Fibroblast of mammary gland (primary cell): ENCODE data around the gene DYRK1A.

Experiments used
- DNase-seq: peaks from one replicate; pipeline ENCODE4 v3.0.0-alpha.2; 2010; ENCODE audit warnings: low read depth
- H3K4me3 ChIP-seq: 2 replicates; pipeline ENCODE4 v1.5.1; 2011; ENCODE audit warnings: low read depth, mild to moderate bottlenecking, low read length, moderate library complexity; ENCODE audit not compliant: control insufficient read depth
- CTCF ChIP-seq: conservative IDR thresholded peaks from 2 replicates; pipeline ENCODE4 v1.5.1; 2011; ENCODE audit warnings: low read depth, low read length, inconsistent platforms; ENCODE audit not compliant: control insufficient read depth, insufficient read depth

The DYRK1A gene

GRCh38 chr21:37461479-37461878 lies 94.9 kb downstream of the DYRK1A start:
- no peak overlapping the region for H3K4me3 ChIP-seq
- DNase-seq, result no peak
- no peak for TF ChIP-seq CTCF

DNA sequence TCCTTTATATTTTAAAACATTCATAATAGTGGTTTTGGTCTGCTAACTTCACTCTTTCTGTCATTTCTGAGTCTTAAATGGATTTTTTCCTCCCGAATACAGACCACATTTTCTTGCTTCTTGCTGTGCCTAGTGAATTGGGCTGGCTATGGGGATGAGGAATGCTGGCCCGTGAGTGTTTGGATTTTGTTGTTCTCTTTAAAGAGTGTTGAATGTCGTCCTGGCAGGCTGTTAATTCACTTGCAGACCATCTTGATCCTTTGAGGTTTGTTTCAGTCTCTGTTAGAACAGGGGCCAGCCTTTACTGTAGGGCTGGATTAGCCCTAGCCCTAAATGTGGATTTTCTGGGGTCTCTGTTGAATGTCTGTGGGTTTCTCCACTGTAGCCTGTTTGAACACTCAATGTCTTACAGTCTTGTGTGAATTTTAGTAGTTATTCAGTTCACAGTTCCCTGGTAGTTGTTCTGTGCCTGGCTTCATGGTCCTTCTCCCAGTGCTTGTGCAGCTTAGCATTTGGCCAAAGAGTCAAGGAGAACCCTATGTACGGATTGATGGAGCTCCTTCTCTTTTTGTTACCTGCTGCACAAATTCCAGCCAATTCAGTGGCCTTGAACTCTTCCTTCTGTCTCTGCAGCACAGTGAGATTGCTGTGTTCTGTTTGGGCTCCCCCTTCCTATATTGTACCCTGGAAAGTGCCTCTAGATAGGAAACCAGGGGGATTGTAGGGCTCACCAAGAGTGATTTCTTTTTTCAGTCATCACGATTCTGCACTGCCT lies 95.7 kb downstream of the DYRK1A start:
- DNase-seq, result no peak
- no peak overlapping the region for H3K4me3 ChIP-seq
- TF ChIP-seq CTCF, result no peak

DNA sequence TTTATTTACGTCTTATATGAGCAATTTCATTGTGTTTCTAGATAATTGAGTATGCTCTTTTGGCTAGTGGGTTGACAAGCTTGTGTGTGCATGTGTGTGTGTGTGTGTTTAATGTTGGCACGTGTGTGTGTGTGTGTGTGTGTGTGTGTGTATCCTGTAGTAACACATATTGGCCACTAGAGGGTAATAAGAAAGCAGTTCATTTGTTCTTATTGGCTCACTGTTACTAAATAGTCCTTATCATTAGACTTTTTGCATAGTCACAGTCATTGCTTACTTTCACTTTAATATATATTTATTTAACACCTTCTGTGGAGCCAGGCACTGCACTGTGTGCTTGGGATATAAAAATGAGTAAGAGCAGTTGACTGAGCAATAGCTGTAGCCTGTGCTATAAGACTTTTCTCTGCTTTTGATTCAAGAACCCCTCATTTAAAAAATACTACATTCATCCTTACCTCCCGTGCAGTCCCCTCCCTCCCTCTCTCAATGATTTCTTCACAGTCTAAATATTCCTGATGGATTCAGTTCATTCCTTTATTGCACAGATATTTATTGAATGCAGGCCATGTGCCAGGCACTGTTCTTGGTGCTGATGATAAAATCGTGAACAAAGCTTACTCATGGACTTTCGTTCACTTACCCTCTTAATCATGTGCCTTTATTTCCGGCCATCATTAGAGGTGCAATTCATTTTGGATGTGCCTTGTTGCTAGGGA lies 96.7 kb downstream of the DYRK1A start:
- TF ChIP-seq CTCF, result peak; percentile 69
- H3K4me3 ChIP-seq, result peak overlapping the region; percentile 20
- peak; percentile 67 for DNase-seq

DNA sequence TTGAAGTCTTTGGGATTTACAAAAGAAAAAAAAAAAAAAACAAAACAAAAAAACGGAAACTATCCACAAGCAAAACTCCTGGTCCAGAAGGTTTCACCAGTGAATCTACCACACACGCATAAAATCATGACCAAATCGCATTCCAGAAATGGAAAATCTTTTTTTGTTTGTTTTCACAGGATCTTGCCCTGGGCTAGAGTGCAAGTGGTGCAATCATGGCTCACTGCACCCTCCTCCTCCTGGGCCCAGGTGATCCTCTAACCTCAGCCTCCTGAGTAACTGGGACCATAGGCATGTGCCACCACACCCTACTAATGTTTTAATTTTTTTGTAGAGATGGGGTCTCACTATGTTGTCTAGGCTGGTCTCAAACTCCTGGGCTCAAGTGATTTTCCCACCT lies 100.5 kb downstream of the DYRK1A start:
- TF ChIP-seq CTCF, result no peak
- no peak overlapping the region for H3K4me3 ChIP-seq
- no peak for DNase-seq

GRCh38 chr21:37468909-37469308 lies 102.3 kb downstream of the DYRK1A start:
- H3K4me3 ChIP-seq, result no peak overlapping the region
- TF ChIP-seq CTCF, result no peak
- no peak for DNase-seq

DNA sequence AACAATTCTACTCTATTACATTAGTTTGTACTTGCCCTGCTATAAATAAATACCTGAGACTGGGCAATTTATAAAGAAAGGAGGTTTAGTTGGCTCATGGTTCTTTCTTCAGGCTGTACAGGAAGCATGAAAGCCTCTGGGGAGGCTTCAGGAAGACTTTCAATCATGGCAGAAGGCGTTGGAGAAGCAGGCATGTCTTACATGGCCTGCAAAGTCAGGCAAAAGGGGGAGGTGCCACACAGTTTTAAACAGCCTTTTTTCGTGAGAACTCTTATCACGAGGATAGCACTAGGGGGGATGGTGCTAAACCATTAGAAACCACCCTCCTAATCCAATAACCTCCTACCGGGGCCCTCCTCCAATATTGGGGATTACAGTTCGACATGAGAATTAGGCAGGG lies 102.9 kb downstream of the DYRK1A start:
- no peak for TF ChIP-seq CTCF
- H3K4me3 ChIP-seq, result no peak overlapping the region
- no peak for DNase-seq

- H3K4me3 ChIP-seq, result no peak overlapping the region
- no peak for DNase-seq
- no peak for TF ChIP-seq CTCF
Observed at GRCh38 chr21:37472581-37472980, 106.0 kb downstream of the DYRK1A start.
